ENCODE results near the gene BLOC1S1.

GRCh38 chr12:55733021-55733555, 17.2 kb downstream of the BLOC1S1 start:
- no peak for TF ChIP-seq CTCF (IDR thresholded peaks at IDR 0.05)
- no peak for TF ChIP-seq POLR2A (IDR thresholded peaks at IDR 0.05)
- no peak for TF ChIP-seq POLR2AphosphoS5 (IDR thresholded peaks at IDR 0.05)
